ENCODE results near the gene C1R. TPM values are rescaled to one million over a fixed set of nuclear protein-coding genes. Genes with fewer than 3 reads are reported as not detected.

The C1R gene
- total RNA-seq, 1 donor from 2014 or later: 1,046 TPM

DNA sequence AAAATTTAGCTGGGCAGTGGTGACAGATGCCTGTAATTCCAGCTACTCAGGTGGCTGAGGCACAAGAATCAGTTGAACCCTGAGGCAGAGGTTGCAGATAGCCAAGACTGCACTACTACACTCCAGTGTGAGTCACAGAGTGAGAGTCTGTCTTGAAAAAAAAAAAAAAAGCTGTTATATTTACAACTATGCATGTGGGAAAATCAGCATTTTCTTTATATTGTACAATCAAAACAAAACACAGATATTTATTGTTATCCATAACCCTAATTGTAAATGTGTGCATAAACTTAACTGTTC lies 12.5 kb downstream of the C1R start:
- H3K36me3 ChIP-seq: peaks cover 30 to 36% of the 10 kb centered on the region in 2 donors
- no peak overlapping the region for H3K4me3 ChIP-seq
- H3K27ac ChIP-seq: peak overlapping the region; percentile 74 to 83
- TF ChIP-seq, protein P1, sequence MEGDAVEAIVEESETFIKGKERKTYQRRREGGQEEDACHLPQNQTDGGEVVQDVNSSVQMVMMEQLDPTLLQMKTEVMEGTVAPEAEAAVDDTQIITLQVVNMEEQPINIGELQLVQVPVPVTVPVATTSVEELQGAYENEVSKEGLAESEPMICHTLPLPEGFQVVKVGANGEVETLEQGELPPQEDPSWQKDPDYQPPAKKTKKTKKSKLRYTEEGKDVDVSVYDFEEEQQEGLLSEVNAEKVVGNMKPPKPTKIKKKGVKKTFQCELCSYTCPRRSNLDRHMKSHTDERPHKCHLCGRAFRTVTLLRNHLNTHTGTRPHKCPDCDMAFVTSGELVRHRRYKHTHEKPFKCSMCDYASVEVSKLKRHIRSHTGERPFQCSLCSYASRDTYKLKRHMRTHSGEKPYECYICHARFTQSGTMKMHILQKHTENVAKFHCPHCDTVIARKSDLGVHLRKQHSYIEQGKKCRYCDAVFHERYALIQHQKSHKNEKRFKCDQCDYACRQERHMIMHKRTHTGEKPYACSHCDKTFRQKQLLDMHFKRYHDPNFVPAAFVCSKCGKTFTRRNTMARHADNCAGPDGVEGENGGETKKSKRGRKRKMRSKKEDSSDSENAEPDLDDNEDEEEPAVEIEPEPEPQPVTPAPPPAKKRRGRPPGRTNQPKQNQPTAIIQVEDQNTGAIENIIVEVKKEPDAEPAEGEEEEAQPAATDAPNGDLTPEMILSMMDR (IDR thresholded peaks at IDR 0.05): no peak
- no peaks in the 10 kb centered on the region for H3K9me3 ChIP-seq
- intact Hi-C loops (cut with DNase I): loop anchor here (1.0 kb wide), 2 partner anchors 13 to 19 kb away; partner anchors contain the start of genes C1R and C1S
- no peaks in the 10 kb centered on the region for H3K27me3 ChIP-seq
- peaks cover 3 to 11% of the 10 kb centered on the region in 2 donors for H3K4me1 ChIP-seq
- DNase-seq (ENCODE audit: low spot score in 2 of 2): no peak

DNA sequence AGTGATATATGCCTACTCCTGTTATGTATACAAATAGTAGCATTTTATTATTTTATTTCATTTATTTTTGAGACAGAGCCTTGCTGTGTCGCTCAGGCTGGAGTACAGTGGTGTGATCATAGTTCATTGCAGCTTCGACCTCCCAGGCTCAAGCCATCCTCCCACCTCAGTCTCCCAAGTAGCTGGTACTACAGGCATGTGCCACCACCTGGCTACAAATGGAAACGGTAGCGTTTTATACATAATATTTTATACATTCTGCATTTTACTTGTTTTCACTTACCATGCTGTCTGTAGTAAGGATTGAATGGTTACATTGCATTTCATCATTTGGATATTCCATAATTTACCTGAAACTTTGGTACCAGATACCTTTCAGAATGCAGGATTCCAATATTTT lies 14.1 kb downstream of the C1R start:
- Histone ChIP-seq H3K27me3 (no peaks in the 10 kb centered on the region), H3K27ac (no peak overlapping the region), H3K36me3 (peaks cover 25 to 30% of the 10 kb centered on the region in 2 donors), H3K4me1 (peaks cover 3 to 11% of the 10 kb centered on the region in 2 donors), H3K9me3 (no peaks in the 10 kb centered on the region), H3K4me3 (no peak overlapping the region)
- no peak for DNase-seq (ENCODE audit: low spot score in 2 of 2)
- intact Hi-C loops (cut with DNase I): no loop called here
- TF ChIP-seq, protein P1 (IDR thresholded peaks at IDR 0.05): no peak

DNA sequence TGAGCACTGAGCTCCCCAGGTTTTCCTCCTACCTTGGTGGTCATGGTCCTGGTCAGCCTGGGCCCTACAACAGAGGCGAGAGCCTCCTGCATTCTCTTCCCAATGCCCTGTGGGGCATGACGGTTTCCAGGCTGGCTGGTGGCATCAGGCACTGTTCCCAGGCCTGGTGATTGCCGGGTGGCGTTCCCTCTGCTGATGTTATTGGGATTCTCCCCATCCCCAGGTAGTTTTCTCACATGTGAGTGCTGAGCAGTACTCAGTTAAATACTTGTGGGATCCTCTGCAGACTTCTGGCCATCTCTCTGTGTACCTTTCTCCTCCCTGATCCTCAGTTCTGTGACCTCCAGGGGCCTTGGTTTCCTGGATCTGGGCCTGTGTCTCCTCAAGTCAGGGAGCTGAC lies 15.8 kb downstream of the C1R start:
- intact Hi-C loops (cut with DNase I): no loop called here
- no peak for DNase-seq (ENCODE audit: low spot score in 2 of 2)
- peaks cover 3 to 11% of the 10 kb centered on the region in 2 donors for H3K4me1 ChIP-seq

DNA sequence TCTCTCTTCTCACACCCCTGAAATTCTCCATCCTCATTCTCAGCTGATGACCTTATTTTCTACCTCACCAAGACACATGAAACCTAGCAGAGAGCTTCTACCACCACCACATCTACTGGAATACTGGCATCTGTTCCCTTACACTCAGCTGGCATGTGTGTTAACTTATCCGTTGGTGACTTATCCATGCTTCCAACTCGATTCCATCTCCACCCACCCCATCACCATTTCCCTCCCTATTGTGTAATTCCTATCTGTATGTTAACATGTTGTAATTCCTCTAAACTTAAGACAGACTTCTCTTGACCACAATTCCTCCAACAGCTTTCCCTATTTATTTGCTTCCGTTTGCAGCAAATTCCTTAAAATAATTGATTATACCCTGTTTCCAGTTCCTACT lies 16.3 kb downstream of the C1R start:
- DNase-seq (ENCODE audit: low spot score in 2 of 2): no peak
- H3K27ac ChIP-seq: no peak overlapping the region
- no peaks in the 10 kb centered on the region for H3K27me3 ChIP-seq
- peaks cover 5 to 8% of the 10 kb centered on the region in 2 donors for H3K36me3 ChIP-seq
- intact Hi-C loops (cut with DNase I): no loop called here
- H3K4me1 ChIP-seq: peaks cover 3 to 11% of the 10 kb centered on the region in 2 donors
- H3K4me3 ChIP-seq: no peak overlapping the region
- TF ChIP-seq, protein P1 (IDR thresholded peaks at IDR 0.05): no peak
- H3K9me3 ChIP-seq: no peaks in the 10 kb centered on the region

More for the DNA sequence above, 15.8 kb downstream of the C1R start:
- Histone ChIP-seq H3K4me3 (no peak overlapping the region), H3K27me3 (no peaks in the 10 kb centered on the region), H3K36me3 (peaks cover 10 to 13% of the 10 kb centered on the region in 2 donors), H3K9me3 (no peaks in the 10 kb centered on the region), H3K27ac (no peak overlapping the region)
- TF ChIP-seq, protein P1 (IDR thresholded peaks at IDR 0.05): no peak

DNA sequence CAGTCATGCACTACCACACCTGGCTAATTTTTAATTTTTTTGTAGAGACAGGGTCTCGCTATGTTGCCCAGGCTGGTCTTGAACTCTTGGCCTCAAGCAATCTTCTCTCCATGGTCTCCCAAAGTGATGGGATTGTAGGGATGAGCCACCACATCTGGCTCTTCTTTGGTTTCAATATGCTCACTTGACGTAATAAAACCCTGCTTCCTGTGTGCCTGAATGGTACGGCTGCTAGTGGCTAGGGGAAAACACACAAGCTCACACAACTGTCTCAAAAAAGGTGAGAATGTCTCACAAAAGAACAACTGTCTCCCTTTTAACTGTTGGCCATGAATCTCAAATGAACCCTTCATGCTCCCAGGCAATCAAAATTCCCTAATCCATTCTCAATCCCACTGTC lies 16.7 kb downstream of the C1R start:
- Histone ChIP-seq H3K27ac (no peak overlapping the region), H3K36me3 (peaks cover under 1 to 7% of the 10 kb centered on the region in 2 donors), H3K9me3 (no peaks in the 10 kb centered on the region), H3K27me3 (no peaks in the 10 kb centered on the region), H3K4me3 (no peak overlapping the region), H3K4me1 (peaks cover 3 to 11% of the 10 kb centered on the region in 2 donors)
- no peak for DNase-seq (ENCODE audit: low spot score in 2 of 2)
- TF ChIP-seq, protein P1 (IDR thresholded peaks at IDR 0.05): no peak
- intact Hi-C loops (cut with DNase I): no loop called here

DNA sequence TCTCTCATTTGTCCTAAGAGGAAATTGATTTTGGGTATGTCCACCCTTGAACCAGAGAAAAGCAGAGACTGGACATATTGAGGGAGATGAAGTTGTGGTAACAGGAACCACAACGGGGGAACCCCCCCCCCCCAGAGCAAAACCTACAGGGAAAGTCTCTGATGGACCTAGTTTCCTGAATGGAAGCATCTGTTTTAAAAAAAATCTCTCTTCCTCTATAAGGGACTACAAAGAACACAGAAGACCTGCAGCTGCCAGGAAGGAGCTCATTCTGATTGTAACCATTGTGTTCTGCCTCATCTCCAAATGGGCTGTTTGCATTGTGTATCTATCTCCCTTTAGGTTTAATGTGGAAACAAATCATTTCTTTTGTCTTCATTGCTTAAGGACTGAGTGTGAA lies 18.3 kb downstream of the C1R start:
- TF ChIP-seq, protein P1 (IDR thresholded peaks at IDR 0.05): no peak
- intact Hi-C loops (cut with DNase I): no loop called here
- no peaks in the 10 kb centered on the region for H3K27me3 ChIP-seq
- H3K27ac ChIP-seq: no peak overlapping the region
- peaks cover 5 to 17% of the 10 kb centered on the region in 2 donors for H3K36me3 ChIP-seq
- DNase-seq (ENCODE audit: low spot score in 2 of 2): no peak
- no peak overlapping the region for H3K4me3 ChIP-seq
- no peaks in the 10 kb centered on the region for H3K9me3 ChIP-seq
- H3K4me1 ChIP-seq: peaks cover 0 to 3% of the 10 kb centered on the region in 2 donors
